Measurements from ENCODE around the gene ABRACL.
"Not testable (repeated sequence)": the region's sequence is repeated elsewhere in the genome, so short reads cannot be mapped to it uniquely, and the experiment has no call there.

Gene ABRACL

GRCh38 chr6:139011980-139012379, 16.6 kb upstream of the ABRACL start:
- DNase-seq (ENCODE audit: low read depth in 2 of 2), result no peak

GRCh38 chr6:139013185-139013800, 15.3 kb upstream of the ABRACL start:
- DNase-seq (ENCODE audit: low read depth in 2 of 2), result no peak

DNA sequence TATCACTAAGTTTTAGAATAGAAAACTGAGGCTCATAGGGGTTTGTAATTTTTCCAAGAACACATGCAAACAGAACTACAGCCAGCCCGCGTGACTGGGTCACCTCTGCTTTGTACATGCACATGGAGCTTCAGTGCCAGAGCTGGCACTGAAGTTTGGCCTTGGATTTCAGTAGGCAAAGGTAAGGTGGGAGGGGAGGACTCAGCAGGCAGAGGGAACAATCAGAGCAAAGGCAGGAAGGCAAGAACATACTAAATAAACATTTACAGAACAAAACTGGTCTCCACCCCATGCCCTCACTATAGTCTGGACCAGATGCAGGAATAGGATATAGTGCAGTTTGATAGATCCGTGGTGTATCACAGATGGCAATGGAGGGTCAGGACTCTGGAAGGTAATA, 13.6 kb upstream of the ABRACL start:
- DNase-seq (ENCODE audit: low read depth in 2 of 2), result no peak

- DNase-seq (ENCODE audit: low read depth in 2 of 2), result no peak
Observed at GRCh38 chr6:139016337-139017213, 12.0 kb upstream of the ABRACL start.

DNA sequence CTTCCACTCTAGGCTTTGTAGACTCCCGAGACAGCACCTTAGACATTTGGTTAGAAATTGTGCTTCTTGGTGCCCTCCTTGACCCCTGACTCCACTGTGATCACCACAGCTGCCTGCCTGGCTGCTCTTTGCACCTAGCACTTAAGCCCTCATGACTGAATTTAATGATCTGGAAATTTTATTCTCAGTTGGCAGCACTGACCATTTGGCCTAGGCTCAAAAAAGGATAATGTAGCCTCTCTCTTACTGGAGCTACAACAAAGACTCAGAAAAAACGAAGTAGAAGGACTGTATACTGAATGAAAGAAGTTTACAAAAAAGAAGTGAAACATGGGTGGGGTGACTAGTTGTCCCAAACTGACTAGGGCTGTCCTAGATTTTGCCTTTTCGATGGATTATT, 11.3 kb upstream of the ABRACL start:
- no peak for DNase-seq (ENCODE audit: low read depth in 2 of 2)

DNA sequence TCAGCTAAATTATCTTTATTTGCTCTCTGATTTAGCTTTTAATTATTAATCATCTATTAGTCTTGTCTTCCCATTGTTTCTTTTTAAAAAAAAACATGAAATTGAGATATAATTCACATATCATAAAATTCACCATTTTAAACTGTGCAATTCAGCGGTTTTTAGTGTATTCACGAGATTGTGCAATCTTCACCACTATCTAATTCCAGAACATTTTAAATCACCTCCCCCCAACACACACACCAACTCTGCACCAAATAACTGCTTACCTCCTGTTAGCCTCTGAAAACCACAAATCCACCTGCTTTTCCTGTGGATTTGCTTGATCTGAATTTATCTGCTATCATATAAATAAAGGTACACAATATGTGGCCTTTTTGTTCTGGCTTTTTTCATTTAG, 8.8 kb upstream of the ABRACL start:
- DNase-seq (ENCODE audit: low read depth in 2 of 2), result no peak

GRCh38 chr6:139020689-139021088, 7.9 kb upstream of the ABRACL start:
- no peak for DNase-seq (ENCODE audit: low read depth in 2 of 2)

GRCh38 chr6:139025416-139025815, 3.1 kb upstream of the ABRACL start:
- not testable (repeated sequence) for DNase-seq (ENCODE audit: low read depth in 2 of 2)

DNA sequence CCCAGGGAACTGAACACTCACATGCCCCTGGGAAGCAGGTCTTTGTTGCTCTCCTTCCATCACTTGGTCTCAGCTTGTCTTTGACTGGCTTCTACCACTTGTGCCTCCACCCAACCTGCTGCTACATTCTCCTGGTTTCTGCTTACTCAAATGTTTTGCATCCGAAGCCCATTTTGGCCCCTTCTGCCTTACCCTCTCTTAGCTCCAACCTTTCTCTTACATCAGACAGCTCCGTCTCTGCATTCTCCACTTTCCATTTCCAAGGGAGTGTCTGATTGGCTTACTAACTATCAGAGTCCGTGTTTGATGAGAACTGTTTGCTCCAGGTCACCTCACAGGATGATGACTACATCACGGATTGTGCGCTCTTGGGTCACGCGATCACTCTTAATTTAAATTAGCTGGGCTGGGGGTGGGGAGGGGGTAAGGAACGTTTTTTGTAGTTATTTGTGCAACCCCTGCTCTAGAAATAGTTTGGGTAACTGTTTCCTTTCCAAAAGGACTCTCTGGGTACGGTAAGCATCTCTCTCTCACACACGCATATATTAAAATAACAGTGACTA, 844 bp upstream of the ABRACL start:
- DNase-seq (ENCODE audit: low read depth in 2 of 2), result no peak

- DNase-seq (ENCODE audit: low read depth in 2 of 2), result no peak
Observed at GRCh38 chr6:139028215-139028657, 309 bp upstream of the ABRACL start.

DNA sequence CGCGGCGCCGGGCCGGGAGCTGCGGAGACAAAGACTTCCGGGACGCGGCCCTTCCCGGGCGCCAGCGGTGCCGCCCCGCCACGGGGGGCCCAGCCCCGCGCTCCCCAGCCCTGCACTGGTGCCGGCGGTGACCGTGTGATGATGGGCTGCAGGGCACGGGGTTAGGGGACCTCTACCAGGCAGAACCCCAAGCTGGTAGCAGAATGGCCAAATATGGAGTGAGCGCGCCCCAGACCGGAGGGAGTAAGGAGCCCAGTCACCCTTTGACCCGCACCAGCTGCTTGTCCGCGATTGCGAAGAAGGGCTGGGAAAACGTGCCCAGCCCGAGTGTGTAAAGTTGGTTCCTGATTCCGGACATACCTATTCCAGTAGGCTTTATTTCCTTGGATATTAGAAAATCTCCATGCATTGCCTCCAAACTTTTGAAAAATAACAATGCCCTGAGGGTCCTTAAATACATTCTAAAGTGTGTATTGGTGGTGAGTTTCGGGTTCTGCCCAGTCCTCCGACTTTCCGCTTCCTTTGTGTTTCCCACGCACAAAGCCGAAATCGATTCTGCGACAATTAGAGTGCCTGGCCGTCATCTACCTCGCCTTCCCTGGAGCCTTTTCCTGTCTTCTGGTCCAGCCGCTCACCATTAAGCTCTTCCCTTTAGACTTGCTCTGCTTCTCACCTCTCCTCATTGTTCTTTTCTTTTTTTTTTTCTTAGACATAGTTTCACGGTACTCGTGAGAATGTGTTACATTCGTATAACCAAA, 1.1 kb downstream of the ABRACL start:
- DNase-seq (ENCODE audit: low read depth in 2 of 2), result no peak

DNA sequence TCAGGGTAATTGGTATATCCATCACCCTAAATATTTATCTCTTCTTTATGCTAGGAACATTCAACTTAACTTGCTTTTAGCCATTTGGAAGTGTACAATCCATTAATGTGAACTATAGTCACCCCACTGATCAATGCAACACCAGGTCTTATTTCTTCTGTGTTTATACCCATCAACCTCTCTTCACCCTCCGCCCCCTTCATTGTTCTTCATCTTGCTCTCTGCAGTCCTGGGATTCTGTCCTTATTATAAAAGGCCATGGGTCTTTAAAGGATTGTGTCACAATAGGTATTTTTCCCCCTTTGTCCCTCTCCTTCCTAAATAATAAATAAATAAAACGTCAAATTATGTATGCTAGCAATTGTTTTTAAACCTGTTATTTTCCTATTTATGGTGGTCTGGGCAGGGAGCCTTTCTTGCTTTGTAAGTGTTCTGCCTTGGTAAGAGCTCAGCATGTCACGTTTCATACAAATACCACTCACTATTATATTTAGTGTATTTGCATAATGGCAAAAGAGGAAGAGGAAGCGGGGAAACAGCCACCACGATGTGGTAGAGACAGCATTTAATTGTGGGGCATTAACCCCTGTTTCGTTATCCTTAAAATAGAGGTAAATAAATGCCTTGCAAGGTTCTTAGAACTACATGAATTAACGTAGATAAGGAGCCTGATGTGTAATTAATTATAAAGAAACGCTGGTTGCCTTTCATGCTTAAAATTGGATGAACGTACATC, 1.9 kb downstream of the ABRACL start:
- no peak for DNase-seq (ENCODE audit: low read depth in 2 of 2)

DNA sequence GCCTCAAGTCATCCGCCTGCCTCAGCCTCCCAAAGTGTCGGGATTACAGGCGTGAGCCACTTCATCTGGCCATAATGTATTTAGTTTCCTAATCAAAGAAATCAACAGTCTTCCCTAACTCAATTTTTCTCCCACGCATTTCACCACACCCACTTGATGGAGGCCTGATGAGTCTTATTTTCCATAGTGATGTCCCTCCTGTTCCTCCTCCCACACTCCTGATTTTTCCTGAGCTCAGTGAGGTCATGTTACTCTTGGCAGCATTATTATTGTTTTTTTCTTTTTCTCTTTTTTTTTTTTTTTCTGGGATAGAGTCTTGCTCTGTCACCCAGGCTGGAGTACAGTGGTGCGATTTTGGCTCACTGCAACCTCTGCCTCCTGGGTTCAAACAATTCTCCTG, 8.9 kb downstream of the ABRACL start:
- no peak for DNase-seq (ENCODE audit: low read depth in 2 of 2)

GRCh38 chr6:139044250-139044649, 15.7 kb downstream of the ABRACL start:
- no peak for DNase-seq (ENCODE audit: low read depth in 2 of 2)

GRCh38 chr6:139047677-139048076, 19.1 kb downstream of the ABRACL start:
- no peak for DNase-seq (ENCODE audit: low read depth in 2 of 2)

GRCh38 chr6:139048912-139049311, 20.4 kb downstream of the ABRACL start:
- DNase-seq (ENCODE audit: low read depth in 2 of 2), result not testable (repeated sequence)

GRCh38 chr6:139050131-139050769, 21.7 kb downstream of the ABRACL start:
- not testable (repeated sequence) for DNase-seq (ENCODE audit: low read depth in 2 of 2)

DNA sequence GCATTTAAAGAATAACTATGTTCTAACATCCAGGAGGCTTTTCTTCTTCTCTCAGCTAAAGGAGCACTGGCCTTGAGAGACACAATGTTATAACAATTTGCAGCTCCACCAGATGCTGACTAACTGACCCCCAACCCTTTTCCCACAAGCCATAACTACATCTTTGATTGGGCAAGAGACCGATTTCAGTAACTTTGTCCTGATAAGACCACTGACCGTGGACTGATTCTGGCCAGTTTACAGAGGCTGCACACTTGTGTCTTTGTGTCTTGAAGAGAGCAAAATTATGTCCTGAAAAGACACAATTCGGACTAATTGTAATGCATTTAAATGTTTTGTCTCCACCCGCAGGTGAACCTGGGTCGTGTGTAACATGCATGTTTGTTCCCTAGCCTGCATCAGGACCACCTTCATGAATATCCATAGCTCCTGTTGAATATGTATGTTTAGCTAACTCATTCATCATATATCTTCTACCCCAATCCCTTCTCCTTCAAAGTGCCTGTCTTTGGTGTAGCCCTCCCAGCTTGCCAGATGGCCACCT, 22.3 kb downstream of the ABRACL start:
- DNase-seq (ENCODE audit: low read depth in 2 of 2), result no peak

DNA sequence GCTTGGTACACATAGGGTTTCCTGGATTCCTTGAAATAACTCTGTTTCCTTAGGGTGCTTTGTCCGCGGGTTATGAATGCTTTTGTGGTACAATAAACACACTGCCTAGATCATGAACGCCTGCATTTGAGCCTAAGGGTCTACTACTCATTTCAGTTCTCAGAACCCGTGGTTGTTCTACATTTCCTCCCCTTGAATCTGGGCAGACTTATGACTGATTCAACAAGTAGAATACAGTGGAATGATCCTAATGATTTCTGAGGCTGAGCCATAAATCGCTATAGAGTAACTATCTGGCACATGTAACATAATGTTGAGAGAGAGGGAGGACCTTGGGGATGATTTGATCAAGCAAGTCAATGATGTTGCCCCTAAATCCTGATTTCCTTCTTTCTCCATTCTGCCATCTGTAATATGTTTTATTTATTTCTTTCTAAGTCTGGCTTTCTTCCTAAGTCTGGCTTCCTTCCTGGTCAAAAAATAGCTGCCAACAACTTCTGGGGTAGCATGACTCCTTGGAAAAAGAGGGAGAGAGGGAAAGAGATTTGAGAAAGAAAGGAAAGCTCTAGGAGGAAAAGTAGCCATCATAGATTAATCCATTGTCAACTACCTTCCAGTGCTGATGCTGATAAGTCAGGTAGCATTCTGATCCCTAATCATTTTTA, 23.0 kb downstream of the ABRACL start:
- DNase-seq (ENCODE audit: low read depth in 2 of 2), result no peak

DNA sequence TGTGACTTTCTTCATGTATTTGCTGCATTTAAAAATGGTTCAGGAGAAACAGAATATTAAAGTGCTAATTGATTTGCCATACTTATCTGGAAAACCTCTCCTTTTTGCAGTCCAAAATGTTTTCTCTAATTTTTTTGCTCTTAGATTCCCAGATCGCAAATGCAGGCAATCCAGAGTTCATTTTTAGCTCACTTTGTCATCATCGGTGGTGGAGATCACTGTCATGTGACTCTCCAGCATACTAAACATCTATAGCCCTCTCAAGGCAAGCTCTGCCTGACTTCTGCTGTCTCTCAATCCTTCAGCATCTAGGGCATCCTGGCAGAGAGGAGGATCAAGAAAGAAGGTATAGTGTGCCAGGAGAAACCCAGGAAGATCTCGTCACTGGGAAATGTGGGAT, 24.8 kb downstream of the ABRACL start:
- DNase-seq (ENCODE audit: low read depth in 2 of 2), result no peak

Measured in stimulated activated CD8-positive, alpha-beta memory T cell treated with anti-CD3 and anti-CD28 coated beads, Interleukin-2, amount 100 ng/mL, for 1 hour (primary cell).